ENCODE measurements around the gene ARHGAP30.
A peak's percentile ranks its signal among the peaks of the same experiment; 100 is the strongest.
"Not testable (repeated sequence)": the region's sequence is repeated elsewhere in the genome, so short reads cannot be mapped to it uniquely, and the experiment has no call there.

ARHGAP30 gene

GRCh38 chr1:161037661-161038522 lies 31.8 kb downstream of the ARHGAP30 start:
- peak; percentile 46 for DNase-seq

GRCh38 chr1:161033751-161034150 lies 35.9 kb downstream of the ARHGAP30 start:
- no peak for DNase-seq

- DNase-seq, result no peak
These were observed 37.3 kb downstream of the ARHGAP30 start for GRCh38 chr1:161032409-161032808.

GRCh38 chr1:161031874-161032273 lies 37.8 kb downstream of the ARHGAP30 start:
- DNase-seq, result no peak

- DNase-seq, result not testable (repeated sequence)
These were observed 40.2 kb downstream of the ARHGAP30 start for GRCh38 chr1:161029466-161029865.

- not testable (repeated sequence) for DNase-seq
These were observed 42.7 kb downstream of the ARHGAP30 start for GRCh38 chr1:161026954-161027353.

- DNase-seq, result not testable (repeated sequence)
These were observed 47.3 kb downstream of the ARHGAP30 start for GRCh38 chr1:161022432-161022831.

GRCh38 chr1:161021970-161022353 lies 47.7 kb downstream of the ARHGAP30 start:
- peak; percentile 5 for DNase-seq

- DNase-seq, result peak; percentile 99
These were observed 48.3 kb downstream of the ARHGAP30 start for GRCh38 chr1:161021165-161021969.

- peak; percentile 81 for DNase-seq
These were observed 49.1 kb downstream of the ARHGAP30 start, which contains the start of gene F11R for GRCh38 chr1:161020509-161021164. TSS of gene F11R (minus strand) at chr1:161021152. CDS start at chr1:161021073, 79 bp downstream.

GRCh38 chr1:161019751-161020495 lies 49.8 kb downstream of the ARHGAP30 start:
- DNase-seq, result peak; percentile 58

- not testable (repeated sequence) for DNase-seq
These were observed 50.5 kb downstream of the ARHGAP30 start for GRCh38 chr1:161019111-161019660.

GRCh38 chr1:161018631-161018930 lies 51.1 kb downstream of the ARHGAP30 start:
- no peak for DNase-seq

- no peak for DNase-seq
These were observed 51.7 kb downstream of the ARHGAP30 start for GRCh38 chr1:161017756-161018630.

- DNase-seq, result not testable (repeated sequence)
These were observed 52.5 kb downstream of the ARHGAP30 start for GRCh38 chr1:161017181-161017580.

GRCh38 chr1:161016683-161017082 lies 53.0 kb downstream of the ARHGAP30 start:
- not testable (repeated sequence) for DNase-seq

GRCh38 chr1:161013488-161014230 lies 56.0 kb downstream of the ARHGAP30 start:
- no peak for DNase-seq

- DNase-seq, result no peak
These were observed 56.6 kb downstream of the ARHGAP30 start for GRCh38 chr1:161013131-161013487.

- no peak for DNase-seq
These were observed 57.3 kb downstream of the ARHGAP30 start for GRCh38 chr1:161012420-161012819.

GRCh38 chr1:161009602-161010211 lies 60.0 kb downstream of the ARHGAP30 start:
- no peak for DNase-seq

Measured in NCI-H146 (cell line).